Left lung (tissue), 10 donors: ENCODE measurements around the gene CIDEA. TPM values are rescaled to one million over a fixed set of nuclear protein-coding genes. Genes with fewer than 3 reads are reported as not detected.

Source experiments
- ATAC-seq: fragments of 200-7000 bp; cut with Tn5 transposase; one replicate; pipeline ENCODE4 v1.9.1; 2020; ENCODE audit warnings: moderate library complexity
- DNase-seq, 4 donors: peaks; one replicate each; pipeline ENCODE4 v3.0.0-alpha.2; 2013 to 2020
- H3K27ac ChIP-seq, 2 donors: fragments of 200-600 bp; sonication (generic) in 1 of 2; one replicate each; pipeline versions ENCODE4 v1.5.0 to v1.8.0; 2020 to 2021
- H3K27me3 ChIP-seq, 2 donors: fragments of 200-600 bp; sonication (generic) in 1 of 2; one replicate each; pipeline versions ENCODE4 v1.5.0 to v1.8.0; 2020 to 2021
- H3K36me3 ChIP-seq, 2 donors: fragments of 200-600 bp; sonication (generic) in 1 of 2; one replicate each; pipeline versions ENCODE4 v1.5.0 to v1.8.0; 2020 to 2021
- H3K4me1 ChIP-seq, 2 donors: fragments of 200-600 bp; one replicate each; pipeline ENCODE4 v1.8.0; 2021
- H3K4me3 ChIP-seq, 2 donors: fragments of 200-600 bp; sonication (generic) in 1 of 2; one replicate each; pipeline versions ENCODE4 v1.5.0 to v1.8.0; 2020 to 2021; ENCODE audit warnings: mild to moderate bottlenecking in 1 of 2
- H3K9me3 ChIP-seq, 2 donors: fragments of 200-600 bp; sonication (generic) in 1 of 2; one replicate each; pipeline versions ENCODE4 v1.5.0 to v1.8.0; 2020 to 2021
- intact Hi-C, 2 donors: fragments of 100-400 bp; cut with DNase I; formaldehyde crosslinking; loops; one replicate each; pipeline versions ENCODE4 v1.11.2 to v1.14.2; 2022
- polyA plus RNA-seq, 6 donors: library from polyadenylated mRNA; unstranded; fragments of 120-200 nt; gene quantifications; one replicate each; pipeline ENCODE4 v1.2.1, GENCODE V29; 2013; ENCODE audit not compliant: insufficient read length in 6 of 6
- total RNA-seq, 2 donors: library from RNA; stranded (reverse); fragmentation: NEBNext Ultra II Directional; extraction: Animal tissue kit (Norgen Biotek cat#: 25700); gene quantifications; one replicate each; pipeline ENCODE4 v1.2.1, GENCODE V29; 2021
- TF ChIP-seq, protein P1 (sequence below), 2 donors: fragments of 200-600 bp; sonication (generic) in 1 of 2; IDR thresholded peaks; one replicate each; pipeline versions ENCODE4 v1.5.0 to v1.8.0; 2021; ENCODE audit warnings: antibody characterized with exemption in 2 of 2
- donor health status: DM: no; HTN: yes; CAD: no.
- donor health status: DM: no; HTN: no; CAD: no.

Gene CIDEA
- total and polyA plus RNA-seq, 8 donors = 0.77 to 2.2 (median 1.8) TPM; not detected in 2

DNA sequence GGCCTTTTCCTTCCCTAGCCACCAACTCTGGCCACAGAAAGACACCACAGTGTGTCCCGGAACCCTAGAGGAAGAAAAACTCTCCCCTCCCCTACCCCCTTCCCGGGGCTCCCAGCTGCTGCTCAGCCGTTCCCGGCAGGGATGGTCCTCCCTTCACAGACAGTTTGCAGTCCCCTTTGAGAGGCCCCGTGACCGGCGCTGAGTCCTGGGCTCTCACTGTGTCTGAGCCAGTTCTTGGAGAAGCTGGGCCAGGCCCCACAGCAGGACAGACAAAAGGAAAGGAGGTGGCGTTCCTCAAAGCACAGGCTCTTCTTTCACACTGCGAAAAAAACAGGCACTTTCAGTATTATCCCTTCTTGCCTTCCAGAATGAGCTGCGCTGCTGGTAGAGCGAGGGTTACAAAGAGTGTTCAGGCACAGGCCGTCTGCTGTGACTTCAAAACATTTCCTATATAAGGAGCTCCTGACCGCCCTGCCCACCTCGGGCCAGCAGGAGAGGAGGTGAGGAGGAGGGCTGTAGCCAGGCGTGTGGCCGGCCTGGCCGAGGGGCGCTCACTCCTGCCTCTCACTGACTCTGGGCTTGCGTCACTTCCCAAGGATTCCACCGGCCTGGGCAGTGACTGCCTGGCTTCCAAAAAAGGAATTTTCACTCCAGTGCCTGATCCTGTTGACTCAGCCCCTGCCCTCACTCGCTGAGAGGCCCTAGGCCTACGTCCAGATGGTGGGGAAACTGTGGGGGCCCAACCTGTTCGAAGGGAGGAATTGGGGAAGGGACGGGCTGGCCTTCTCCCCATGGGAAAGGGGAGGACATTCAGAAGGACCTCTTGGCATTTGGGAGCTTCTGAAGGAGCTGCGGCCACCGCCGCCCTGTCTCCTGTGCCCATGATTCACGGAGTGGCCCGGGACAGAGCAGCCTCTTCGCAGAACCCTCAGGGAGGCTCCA lies 24.9 kb downstream of the CIDEA start:
- peak; percentile 61 to 89 (median 82) for DNase-seq
- peaks cover 0 to 12% of the 10 kb centered on the region in 2 donors for H3K4me1 ChIP-seq
- ATAC-seq = peak; percentile 92

DNA sequence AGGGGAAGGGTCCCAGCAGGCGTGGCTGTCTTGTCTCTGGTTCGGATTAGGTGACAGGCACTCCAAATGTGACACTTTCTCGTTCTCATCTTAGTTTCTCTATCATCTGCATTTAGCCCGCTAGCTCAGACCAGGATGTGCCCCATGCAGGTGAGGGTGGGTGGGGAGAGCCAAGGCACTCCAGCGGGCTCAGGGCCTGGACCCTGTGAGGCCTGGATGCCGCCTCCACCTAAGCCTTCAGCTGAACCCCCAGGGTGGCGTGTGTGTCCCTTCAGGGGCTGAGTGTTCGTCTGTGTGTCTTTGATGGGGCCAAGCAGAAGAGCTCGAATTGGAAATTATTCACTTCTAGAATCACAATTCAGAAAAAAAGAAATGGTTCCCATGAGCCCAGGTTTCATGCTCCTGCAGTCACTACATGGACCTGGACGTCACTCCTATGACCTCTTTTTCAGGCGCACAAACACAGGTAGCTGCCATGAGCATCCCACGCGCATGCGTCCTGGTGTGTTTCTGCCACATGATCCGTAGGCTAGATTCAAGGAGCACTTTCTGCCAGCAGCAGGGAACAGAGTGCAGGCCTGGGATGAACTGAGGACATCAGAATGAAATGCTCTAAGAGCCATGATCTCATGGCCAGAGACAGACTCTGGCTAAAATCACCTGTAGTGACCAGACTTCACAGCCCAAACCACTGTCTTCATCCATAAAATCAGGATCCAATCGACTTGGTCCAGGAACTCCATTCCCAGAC lies 25.8 kb downstream of the CIDEA start:
- Histone ChIP-seq H3K36me3 (no peaks in the 10 kb centered on the region), H3K9me3 (no peaks in the 10 kb centered on the region), H3K4me1 (peaks cover 0 to 12% of the 10 kb centered on the region in 2 donors), H3K27ac (peak overlapping the region; percentile 80 to 91), H3K4me3 (no peak overlapping the region), H3K27me3 (no peaks in the 10 kb centered on the region)
- TF ChIP-seq, protein P1, sequence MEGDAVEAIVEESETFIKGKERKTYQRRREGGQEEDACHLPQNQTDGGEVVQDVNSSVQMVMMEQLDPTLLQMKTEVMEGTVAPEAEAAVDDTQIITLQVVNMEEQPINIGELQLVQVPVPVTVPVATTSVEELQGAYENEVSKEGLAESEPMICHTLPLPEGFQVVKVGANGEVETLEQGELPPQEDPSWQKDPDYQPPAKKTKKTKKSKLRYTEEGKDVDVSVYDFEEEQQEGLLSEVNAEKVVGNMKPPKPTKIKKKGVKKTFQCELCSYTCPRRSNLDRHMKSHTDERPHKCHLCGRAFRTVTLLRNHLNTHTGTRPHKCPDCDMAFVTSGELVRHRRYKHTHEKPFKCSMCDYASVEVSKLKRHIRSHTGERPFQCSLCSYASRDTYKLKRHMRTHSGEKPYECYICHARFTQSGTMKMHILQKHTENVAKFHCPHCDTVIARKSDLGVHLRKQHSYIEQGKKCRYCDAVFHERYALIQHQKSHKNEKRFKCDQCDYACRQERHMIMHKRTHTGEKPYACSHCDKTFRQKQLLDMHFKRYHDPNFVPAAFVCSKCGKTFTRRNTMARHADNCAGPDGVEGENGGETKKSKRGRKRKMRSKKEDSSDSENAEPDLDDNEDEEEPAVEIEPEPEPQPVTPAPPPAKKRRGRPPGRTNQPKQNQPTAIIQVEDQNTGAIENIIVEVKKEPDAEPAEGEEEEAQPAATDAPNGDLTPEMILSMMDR (IDR thresholded peaks at IDR 0.05) = no peak
- DNase-seq = no peak
- no peak for ATAC-seq
- intact Hi-C loops = no loop called here

More for the DNA sequence above, 24.9 kb downstream of the CIDEA start:
- Histone ChIP-seq H3K27me3 (no peaks in the 10 kb centered on the region), H3K4me3 (peak overlapping the region; percentile 15 to 20), H3K36me3 (no peaks in the 10 kb centered on the region), H3K27ac (peak overlapping the region; percentile 80 to 91), H3K9me3 (no peaks in the 10 kb centered on the region)
- TF ChIP-seq, protein P1 (IDR thresholded peaks at IDR 0.05) = peak in 1 of 2 donors; percentile 22
- intact Hi-C loops = no loop called here

DNA sequence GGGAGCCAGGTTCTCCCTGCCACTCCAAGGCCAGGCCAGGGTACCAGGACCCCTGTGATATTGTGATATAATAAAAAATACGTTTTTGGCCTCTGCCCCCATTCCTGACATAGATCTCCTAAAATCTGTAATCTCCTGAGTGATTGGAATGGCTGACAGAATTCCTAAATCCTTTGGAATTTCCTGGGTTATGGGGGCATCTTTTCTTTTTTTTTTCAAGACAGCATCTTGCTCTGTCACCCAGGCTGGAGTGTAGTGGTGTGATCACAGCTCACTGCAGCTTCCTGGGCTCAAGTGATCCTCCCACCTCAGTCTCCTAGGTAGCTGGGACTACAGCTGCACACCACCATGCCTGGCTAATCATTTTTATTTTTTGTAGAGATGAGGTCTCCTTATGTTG lies 27.7 kb downstream of the CIDEA start:
- DNase-seq = no peak
- no peaks in the 10 kb centered on the region for H3K36me3 ChIP-seq
- peaks cover 0 to 17% of the 10 kb centered on the region in 2 donors for H3K27me3 ChIP-seq
- TF ChIP-seq, protein P1 (IDR thresholded peaks at IDR 0.05) = no peak
- peaks cover 0 to 12% of the 10 kb centered on the region in 2 donors for H3K4me1 ChIP-seq
- no peak for ATAC-seq
- intact Hi-C loops = no loop called here
- H3K9me3 ChIP-seq = no peaks in the 10 kb centered on the region
- no peak overlapping the region for H3K4me3 ChIP-seq
- H3K27ac ChIP-seq = no peak overlapping the region

DNA sequence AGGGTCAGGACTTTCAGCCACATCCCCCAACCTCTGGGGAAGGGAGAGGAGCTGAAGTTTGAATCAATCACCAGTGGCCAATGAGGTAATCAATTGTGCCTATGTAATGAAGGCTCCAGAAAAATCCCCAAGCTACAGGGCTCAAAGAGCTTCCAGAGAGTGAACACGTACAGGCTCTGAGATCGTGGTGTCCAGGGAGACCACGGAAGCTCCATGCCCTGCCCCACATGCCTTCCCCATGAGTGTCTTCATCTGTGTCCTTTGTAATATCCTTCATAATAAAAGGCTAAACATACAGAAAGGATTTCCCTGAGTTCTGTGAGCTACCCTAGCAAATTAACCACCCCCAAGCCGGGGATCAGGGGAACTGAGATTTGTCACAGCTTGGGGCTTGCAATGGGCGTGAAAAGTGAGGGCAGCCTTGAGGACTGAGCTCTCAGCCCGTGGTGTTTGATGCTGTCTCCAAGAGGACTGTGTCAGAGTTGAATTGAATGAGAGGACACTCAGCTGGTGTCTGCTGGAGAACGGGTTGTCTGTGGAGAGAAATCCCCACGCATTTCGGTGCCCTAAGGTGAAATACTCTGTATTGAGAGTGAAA lies 28.4 kb downstream of the CIDEA start:
- Histone ChIP-seq H3K36me3 (no peaks in the 10 kb centered on the region), H3K4me1 (peaks cover 0 to 17% of the 10 kb centered on the region in 2 donors), H3K9me3 (no peaks in the 10 kb centered on the region), H3K27me3 (peaks cover 0 to 24% of the 10 kb centered on the region in 2 donors), H3K4me3 (no peak overlapping the region), H3K27ac (no peak overlapping the region)
- TF ChIP-seq, protein P1 (IDR thresholded peaks at IDR 0.05) = no peak
- intact Hi-C loops = no loop called here
- ATAC-seq (no peak), DNase-seq (no peak)
